Esophagus squamous epithelium (tissue), 4 donors: ENCODE measurements around the gene SHMT2.

Experiments
- POLR2A ChIP-seq, 4 donors: fragments of 450-650 bp; IDR thresholded peaks; one replicate each; pipeline ENCODE4 v1.6.1; 2017; ENCODE audit warnings: antibody characterized with exemption in 4 of 4, mild to moderate bottlenecking in 4 of 4, moderate library complexity in 3 of 4
- TF ChIP-seq, protein P1 (sequence below), 6 experiments: fragments of 450-650 bp in 4 of 6; fragments of 200-600 bp in 2 of 6; sonication (generic) in 2 of 6; IDR thresholded peaks; one replicate each; pipeline ENCODE4 v1.5.1; 2016 to 2019; ENCODE audit warnings: antibody characterized with exemption in 6 of 6, mild to moderate bottlenecking in 4 of 6, moderate library complexity in 4 of 6

DNA sequence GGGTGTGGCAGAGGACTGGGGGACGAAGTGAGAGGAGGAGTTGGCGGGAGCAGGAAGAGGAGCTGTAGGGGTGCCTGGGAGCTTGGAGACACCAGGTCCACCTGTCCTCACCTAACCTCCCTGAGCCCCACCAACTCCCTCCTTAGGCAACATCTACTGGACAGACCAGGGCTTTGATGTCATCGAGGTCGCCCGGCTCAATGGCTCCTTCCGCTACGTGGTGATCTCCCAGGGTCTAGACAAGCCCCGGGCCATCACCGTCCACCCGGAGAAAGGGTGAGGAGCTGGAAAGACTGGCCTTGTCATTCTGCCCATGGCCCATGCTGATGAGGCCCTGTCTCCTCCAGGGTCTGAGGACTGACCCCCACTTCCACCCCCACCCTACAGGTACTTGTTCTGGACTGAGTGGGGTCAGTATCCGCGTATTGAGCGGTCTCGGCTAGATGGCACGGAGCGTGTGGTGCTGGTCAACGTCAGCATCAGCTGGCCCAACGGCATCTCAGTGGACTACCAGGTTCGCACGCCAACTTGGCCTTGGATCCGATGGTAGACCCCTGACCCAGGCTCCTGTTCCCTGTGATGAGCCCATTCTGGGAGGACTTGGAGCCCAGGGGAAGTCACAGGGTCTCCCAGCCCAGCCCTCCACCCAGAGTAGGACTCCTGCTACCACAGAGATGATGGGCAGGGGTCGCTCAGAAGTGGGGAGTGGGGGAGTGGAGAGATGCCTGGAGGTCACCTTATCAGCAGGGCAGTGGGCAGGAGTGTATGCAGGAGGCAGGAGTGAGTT, 45.4 kb upstream of the SHMT2 start:
- TF ChIP-seq, protein P1, sequence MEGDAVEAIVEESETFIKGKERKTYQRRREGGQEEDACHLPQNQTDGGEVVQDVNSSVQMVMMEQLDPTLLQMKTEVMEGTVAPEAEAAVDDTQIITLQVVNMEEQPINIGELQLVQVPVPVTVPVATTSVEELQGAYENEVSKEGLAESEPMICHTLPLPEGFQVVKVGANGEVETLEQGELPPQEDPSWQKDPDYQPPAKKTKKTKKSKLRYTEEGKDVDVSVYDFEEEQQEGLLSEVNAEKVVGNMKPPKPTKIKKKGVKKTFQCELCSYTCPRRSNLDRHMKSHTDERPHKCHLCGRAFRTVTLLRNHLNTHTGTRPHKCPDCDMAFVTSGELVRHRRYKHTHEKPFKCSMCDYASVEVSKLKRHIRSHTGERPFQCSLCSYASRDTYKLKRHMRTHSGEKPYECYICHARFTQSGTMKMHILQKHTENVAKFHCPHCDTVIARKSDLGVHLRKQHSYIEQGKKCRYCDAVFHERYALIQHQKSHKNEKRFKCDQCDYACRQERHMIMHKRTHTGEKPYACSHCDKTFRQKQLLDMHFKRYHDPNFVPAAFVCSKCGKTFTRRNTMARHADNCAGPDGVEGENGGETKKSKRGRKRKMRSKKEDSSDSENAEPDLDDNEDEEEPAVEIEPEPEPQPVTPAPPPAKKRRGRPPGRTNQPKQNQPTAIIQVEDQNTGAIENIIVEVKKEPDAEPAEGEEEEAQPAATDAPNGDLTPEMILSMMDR (IDR thresholded peaks at IDR 0.05): no peak
- no peak for TF ChIP-seq POLR2A (IDR thresholded peaks at IDR 0.05)
